ENCODE data around the gene WWC2.

GRCh38 chr4:183205193-183205592 lies 106.1 kb downstream of the WWC2 start:
- TF ChIP-seq CTCF (IDR thresholded peaks at IDR 0.05; ENCODE audit: insufficient read depth, low read length, poor library complexity, severe bottlenecking) = no peak
- no peak for TF ChIP-seq EZH2phosphoT487 (conservative IDR thresholded peaks at IDR 0.05; ENCODE audit: low read length)
